AG10803 (cell line): ENCODE data around the gene ZNF576.
A peak's percentile ranks its signal among the peaks of the same experiment; 100 is the strongest.

ENCODE experiments used
- DNase-seq: peaks from one replicate; pipeline ENCODE4 v3.0.0; 2010; ENCODE audit warnings: low read depth
- H3K4me3 ChIP-seq: 2 replicates; pipeline ENCODE4 v1.5.1; 2011; ENCODE audit warnings: mild to moderate bottlenecking, low read length, control low read depth
- TF ChIP-seq, protein P1 (sequence below): conservative IDR thresholded peaks from 2 replicates; pipeline ENCODE4 v1.5.1; 2011; ENCODE audit warnings: mild to moderate bottlenecking, low read length, control low read depth, inconsistent platforms

Gene ZNF576

DNA sequence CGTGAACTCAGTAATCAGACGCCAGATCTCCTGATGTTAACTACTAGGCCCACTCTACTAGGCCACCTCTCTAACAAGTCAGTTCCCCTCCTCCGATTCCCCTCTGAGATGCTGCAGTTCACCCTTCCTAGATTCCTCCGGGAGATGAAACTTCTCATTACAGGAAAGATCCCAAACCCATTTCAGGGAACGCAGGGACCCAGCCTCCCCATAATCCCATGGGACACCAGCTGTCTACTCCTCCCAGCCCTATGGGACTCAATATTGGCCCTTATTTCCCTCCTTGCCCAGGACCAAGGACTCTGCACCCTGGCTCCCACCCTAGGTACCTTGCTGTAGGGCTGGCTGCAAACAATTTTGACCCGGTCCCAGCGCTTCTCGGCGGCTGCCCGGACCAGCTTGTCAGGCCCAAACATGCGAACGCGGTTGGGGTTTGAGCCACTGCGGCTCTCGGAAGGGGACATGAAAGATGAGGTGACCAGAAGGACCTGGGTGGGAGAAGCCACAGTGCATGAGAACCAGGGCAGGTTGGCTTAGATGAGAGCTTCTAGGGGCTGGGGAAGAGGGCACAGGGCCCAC lies 42.0 kb upstream of the ZNF576 start:
- no peak overlapping the region for H3K4me3 ChIP-seq
- TF ChIP-seq, protein P1, sequence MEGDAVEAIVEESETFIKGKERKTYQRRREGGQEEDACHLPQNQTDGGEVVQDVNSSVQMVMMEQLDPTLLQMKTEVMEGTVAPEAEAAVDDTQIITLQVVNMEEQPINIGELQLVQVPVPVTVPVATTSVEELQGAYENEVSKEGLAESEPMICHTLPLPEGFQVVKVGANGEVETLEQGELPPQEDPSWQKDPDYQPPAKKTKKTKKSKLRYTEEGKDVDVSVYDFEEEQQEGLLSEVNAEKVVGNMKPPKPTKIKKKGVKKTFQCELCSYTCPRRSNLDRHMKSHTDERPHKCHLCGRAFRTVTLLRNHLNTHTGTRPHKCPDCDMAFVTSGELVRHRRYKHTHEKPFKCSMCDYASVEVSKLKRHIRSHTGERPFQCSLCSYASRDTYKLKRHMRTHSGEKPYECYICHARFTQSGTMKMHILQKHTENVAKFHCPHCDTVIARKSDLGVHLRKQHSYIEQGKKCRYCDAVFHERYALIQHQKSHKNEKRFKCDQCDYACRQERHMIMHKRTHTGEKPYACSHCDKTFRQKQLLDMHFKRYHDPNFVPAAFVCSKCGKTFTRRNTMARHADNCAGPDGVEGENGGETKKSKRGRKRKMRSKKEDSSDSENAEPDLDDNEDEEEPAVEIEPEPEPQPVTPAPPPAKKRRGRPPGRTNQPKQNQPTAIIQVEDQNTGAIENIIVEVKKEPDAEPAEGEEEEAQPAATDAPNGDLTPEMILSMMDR, result no peak
- no peak for DNase-seq

DNA sequence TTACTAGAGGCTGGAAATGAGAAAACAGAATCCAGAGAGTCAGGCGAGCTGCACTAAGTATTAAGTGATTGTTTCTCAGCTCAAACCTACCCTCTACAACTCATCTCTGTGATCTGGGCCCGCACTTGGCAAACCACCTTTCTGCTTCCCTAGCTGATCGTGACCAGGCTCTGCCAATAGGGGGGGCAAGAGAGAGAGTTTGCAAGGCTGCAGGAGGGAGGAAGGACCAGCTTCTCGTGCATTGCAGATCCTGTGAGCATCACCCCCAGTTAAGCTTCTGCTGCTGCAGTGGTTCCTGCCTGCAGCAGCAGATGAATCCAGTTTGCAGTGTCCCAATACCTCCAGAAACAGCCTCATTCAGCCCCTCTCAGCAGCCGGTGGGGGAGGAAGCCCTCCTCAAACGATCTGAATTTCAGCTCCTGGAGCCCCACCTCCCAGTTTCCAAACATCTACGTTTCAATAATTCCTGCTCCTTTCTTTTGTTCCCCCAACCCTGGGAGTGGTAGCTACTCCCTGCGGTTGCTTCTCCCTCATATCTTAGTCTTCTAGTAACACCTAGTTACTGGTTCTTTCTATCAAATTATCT lies 41.1 kb upstream of the ZNF576 start:
- TF ChIP-seq, protein P1, result peak; percentile 90
- no peak overlapping the region for H3K4me3 ChIP-seq
- DNase-seq, result peak; percentile 68

DNA sequence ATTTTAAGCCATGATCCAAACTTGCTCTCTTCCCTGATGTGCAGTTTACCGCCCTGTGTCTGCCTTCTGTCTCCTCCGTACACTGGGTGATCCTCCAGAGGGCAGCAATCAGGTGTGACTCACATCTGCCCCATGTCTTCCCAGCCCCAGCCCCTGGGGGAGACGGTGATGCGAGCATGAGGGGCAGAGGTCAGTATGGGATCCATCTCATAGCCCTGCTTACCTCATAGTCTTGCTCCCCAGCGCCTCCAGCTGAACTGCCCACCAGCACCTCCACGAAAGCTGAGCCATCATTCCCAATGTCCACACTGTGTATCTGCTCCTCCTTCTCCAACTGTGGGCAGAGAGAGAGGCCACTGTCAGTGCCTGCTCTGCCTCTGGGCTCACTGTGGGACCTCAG lies 35.7 kb upstream of the ZNF576 start:
- TF ChIP-seq, protein P1, result 0 out of 2 replicates have a peak, but pooled peaks have one; percentile 14
- H3K4me3 ChIP-seq, result no peak overlapping the region
- no peak for DNase-seq

DNA sequence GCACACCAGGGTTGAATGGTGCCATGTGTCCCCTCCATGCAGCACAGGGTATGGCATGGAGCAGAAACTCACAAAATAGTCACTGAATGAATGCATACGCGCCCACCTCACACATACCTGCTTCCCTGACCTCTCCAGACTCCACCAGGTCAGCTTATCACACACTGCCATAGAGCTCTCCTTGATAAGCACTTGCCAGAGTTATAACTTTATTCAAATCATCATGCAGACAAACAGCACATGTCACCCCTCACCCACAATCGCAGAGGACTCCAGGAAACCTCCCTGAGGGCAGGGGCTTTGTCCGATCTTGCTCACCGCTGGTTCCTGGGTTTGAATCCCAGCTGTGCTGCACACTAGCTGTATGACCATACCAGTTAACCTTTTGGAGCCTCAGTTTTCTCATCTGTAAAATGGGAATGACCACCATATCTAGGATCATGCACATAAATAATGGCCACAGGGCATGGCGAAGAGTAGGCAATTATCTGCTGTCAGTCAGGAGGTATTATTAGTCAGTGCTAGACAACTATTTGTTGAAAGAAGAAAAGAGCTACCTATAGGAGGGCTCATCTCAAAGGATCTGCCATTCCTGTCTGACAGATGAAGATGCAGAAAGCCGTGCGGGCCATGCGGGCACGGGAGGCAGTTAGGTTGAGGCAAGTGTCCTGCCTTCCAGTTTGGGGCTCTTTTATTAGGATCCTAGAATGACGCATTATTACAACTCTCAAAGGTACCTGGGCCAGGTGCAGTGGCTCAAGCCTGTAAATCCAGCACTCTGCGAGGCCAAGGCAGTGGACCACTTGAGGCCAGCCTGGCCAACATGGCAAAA lies 35.0 kb upstream of the ZNF576 start:
- no peak for DNase-seq
- TF ChIP-seq, protein P1, result no peak
- no peak overlapping the region for H3K4me3 ChIP-seq

DNA sequence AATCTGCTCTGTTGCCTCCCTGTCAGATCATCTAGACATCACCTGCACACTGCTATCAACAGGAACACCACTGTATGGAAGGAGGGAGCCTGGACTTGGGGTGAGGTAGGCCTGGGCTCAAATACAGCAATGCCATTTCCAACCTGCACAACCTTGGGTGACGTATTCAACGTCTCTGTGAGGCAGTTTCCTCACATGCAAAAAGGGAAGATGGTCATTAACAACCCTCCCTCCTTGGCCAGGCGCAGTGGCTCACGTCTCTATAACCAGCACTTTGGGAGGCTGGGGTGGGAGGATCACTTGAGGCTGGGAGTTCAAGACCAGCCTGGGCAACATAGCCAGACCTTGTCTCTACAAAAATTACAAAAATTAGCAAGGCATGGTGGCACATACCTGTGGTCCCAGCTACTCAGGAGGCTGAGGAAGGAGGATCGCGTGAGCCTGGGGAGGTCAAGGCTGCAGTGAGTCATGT lies 34.1 kb upstream of the ZNF576 start:
- no peak overlapping the region for H3K4me3 ChIP-seq
- TF ChIP-seq, protein P1, result no peak
- no peak for DNase-seq

DNA sequence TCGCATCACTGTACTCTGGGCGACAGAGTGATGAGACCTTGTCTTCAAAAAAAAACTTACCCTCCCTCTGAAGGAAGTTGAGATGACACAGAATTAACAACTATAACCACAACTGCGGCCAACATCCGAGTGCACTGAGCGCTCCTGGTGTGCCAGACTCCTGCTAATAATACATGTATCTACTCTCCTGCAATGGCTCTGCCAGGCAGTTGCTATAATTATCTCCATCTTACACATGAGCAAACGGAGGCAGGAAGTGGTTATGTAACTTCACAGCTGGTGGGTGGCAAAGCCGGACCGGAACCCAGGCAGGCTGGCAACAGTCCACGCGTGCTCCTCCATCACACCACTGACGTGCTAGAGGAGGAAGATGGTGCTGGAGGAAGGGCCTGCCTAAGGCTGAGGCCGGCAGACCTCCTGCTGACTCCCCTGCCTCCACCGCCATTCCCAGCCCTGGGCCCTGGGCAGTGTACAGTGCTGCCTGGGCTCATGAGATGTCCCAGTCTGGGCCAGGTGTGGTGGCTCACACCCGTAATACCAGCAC lies 33.6 kb upstream of the ZNF576 start:
- TF ChIP-seq, protein P1, result no peak
- peak; percentile 94 for DNase-seq
- H3K4me3 ChIP-seq, result no peak overlapping the region
